GM12864 (cell line): ENCODE data around the gene DNAJB1.

Source experiments
- DNase-seq: peaks from one replicate; pipeline ENCODE4 v3.0.0-alpha.2; 2011; ENCODE audit warnings: low read depth
- H3K4me3 ChIP-seq: 2 replicates; pipeline ENCODE4 v1.5.1; 2011; ENCODE audit warnings: mild to moderate bottlenecking, low read depth, low read length, control low read depth
- TF ChIP-seq, protein P1 (sequence below): IDR thresholded peaks from 2 replicates; pipeline ENCODE4 v1.5.1; 2011; ENCODE audit warnings: low read depth, mild to moderate bottlenecking, moderate library complexity, low read length, control low read depth, inconsistent platforms; ENCODE audit errors: missing control alignments

Gene DNAJB1

DNA sequence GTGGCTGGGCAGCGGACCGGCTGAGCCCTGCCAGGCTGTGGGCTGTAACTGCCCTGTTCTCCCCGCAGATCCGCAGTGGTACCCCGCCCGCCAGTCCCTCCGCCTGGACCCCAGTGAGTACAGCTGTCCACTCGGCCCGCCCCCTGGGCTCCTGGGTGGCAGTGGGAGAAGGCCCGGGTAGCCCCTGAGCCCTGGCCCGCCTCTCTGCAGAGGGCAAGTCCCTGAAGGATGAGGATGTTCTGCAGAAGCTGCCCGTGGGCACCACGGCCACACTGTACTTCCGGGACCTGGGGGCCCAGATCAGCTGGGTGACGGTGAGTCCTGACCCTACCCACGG is 45.4 kb upstream of the DNAJB1 start:
- no peak overlapping the region for H3K4me3 ChIP-seq
- no peak for DNase-seq
- TF ChIP-seq, protein P1, sequence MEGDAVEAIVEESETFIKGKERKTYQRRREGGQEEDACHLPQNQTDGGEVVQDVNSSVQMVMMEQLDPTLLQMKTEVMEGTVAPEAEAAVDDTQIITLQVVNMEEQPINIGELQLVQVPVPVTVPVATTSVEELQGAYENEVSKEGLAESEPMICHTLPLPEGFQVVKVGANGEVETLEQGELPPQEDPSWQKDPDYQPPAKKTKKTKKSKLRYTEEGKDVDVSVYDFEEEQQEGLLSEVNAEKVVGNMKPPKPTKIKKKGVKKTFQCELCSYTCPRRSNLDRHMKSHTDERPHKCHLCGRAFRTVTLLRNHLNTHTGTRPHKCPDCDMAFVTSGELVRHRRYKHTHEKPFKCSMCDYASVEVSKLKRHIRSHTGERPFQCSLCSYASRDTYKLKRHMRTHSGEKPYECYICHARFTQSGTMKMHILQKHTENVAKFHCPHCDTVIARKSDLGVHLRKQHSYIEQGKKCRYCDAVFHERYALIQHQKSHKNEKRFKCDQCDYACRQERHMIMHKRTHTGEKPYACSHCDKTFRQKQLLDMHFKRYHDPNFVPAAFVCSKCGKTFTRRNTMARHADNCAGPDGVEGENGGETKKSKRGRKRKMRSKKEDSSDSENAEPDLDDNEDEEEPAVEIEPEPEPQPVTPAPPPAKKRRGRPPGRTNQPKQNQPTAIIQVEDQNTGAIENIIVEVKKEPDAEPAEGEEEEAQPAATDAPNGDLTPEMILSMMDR: no peak

DNA sequence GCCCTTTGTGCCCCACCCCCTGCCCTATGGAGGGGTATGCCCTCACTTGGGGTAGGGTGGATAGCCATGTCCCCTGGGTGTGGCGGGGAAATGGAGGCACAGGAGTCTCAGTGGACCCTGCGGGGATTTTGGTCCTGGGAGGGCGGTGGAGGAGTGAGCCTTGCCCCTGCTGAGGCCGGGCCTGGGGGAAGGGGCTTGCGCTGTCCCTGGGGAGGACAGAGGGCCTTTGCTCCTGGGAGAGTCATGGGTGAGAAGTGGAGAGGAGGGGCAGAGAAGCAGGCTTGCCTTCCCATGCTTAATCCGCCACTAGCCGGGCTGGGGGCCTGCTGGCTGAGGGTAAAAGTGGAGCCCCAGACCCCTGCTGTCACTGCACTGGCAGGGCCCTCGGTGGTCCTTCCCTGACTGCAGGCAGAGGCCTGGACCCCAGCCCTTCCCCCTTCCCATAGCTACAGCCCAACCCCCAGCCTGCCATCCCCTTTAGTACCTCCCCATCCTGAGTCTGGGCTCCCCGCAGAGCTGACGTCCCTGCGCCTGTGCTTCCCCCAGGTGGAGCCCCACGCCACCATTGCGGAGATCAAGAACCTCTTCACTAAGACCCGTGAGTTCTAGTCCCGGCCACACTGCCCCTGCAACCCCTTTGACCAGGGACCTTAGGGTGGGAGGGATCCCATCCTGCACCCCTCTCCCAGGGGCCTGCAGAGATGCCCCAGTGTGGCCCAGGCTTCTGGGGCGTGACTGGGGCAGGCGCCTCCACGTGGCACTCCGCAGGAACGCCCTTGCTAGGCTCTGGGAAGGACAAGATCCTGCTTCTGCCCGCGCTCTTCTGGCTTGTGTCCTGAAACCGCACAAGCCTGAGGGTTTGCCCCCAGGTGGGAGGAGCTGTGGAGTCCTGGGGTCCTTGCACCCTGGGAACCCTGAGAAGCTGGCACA is 44.7 kb upstream of the DNAJB1 start:
- TF ChIP-seq, protein P1: no peak
- no peak for DNase-seq
- H3K4me3 ChIP-seq: no peak overlapping the region

DNA sequence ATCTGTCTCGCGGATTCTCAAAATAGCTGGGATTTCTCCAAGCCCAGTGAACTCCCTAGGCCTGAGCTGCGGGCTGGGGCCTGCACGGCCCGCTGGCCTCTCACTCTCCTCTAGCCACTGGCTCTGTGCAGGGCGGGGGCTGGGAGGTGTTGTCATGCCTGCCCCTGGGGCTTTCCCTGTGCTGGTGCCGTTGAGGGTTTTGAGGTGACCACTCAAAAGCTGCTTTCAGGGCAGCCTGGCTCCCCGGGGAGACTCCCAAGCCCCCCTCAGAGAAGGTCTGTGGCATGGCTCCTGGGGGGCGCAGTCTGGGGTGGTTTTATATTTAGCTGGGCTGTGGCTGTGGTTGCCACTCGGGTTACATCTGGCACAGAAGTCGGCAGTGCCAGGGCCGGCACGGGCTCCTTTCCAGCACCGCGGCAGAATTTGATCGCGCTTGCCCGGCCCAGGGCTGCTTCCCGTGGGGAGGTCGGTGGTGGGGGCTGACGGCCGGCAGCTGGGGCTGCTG is 43.7 kb upstream of the DNAJB1 start:
- TF ChIP-seq, protein P1: no peak
- H3K4me3 ChIP-seq: no peak overlapping the region
- DNase-seq: no peak

DNA sequence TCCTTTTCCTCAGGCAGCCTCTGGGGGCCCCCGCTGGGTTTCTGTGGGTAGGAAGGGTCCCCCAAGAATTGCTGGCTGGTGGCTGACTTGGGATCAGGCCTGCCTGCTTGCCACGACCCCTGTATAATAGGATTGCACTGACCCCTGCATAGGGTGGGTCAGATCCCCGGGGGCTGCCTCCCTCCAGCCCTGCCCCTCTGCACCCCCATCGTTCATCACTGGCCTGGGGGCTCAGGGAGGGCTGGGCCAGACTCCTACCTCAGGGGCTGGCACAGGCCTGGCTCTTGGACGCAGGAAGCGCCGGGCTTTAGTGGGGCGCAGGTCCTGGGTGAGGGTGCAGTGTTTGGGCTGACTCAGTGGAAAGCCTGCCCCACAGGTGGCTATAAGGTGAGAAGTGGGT is 43.1 kb upstream of the DNAJB1 start:
- DNase-seq: no peak
- TF ChIP-seq, protein P1: no peak
- H3K4me3 ChIP-seq: no peak overlapping the region

DNA sequence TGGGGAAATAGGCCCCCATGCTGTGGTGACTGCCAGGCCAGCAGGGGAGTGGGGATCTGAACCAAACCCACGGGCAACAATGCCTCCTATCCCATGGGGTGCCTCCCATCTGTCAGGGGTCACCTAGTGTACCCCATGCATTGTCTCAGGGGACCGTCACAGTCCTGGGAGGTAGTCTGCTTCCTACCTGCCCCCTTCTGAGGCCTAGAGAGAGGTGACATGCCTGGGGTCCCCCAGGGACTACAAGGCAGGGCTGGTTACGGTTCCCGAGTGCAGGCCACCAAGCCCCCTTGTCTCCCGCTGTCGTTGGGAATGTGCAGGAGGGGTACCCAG is 42.5 kb upstream of the DNAJB1 start:
- DNase-seq: no peak
- TF ChIP-seq, protein P1: no peak
- no peak overlapping the region for H3K4me3 ChIP-seq

DNA sequence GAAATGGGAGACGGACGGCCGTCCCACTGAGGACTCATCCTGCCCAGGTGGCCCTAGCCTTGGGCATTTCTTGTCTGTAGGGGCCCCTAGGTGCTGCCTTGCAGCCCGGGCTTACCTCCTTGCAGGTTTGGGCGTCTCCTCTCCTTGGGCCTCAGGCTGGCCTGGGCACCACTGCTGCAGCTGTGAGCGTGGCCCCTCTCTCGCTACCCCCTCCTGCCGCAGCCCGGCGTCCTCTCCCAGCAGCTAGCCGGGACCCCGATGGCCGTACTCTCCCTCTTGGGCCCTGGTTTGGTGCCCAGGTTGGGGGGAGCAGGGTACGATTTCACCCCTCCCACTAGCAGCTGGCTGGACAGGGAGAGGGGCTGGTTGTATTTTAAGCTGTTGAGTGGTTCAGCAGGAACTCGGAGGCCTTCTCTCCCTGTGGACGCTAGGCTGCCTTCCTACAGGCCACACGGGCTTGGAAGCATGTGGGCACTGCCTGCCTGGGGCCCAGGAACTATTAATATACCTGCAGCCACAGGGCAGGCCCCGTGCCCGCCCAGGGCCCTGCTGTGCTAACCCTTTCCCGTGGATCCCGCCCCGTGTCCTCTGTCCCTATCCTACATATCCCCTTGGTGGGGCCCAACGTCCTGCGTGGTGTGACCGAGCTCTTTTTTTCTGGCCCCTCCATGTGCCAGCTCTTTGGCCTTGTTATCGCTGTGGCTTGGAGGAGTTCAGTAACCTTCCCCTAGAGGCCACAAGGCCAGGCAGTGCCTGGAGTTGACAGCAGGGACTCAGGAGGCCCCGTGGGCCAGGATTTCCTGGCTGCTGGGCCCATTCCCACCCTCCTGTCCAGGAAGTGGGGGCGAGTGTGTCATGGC is 41.9 kb upstream of the DNAJB1 start:
- no peak for DNase-seq
- TF ChIP-seq, protein P1: no peak
- no peak overlapping the region for H3K4me3 ChIP-seq
